SU-DHL-6 (cell line): ENCODE results near the gene NPIPB4.
"Not testable (repeated sequence)": the region's sequence is repeated elsewhere in the genome, so short reads cannot be mapped to it uniquely, and the experiment has no call there.

Experiments
- CTCF ChIP-seq: fragments of 200-600 bp; sonication (generic); IDR thresholded peaks from one replicate; pipeline ENCODE4 v1.5.1; 2017; ENCODE audit warnings: antibody characterized with exemption, mild to moderate bottlenecking, low read length, moderate library complexity; ENCODE audit not compliant: insufficient read depth, poor library complexity, severe bottlenecking
- EZH2phosphoT487 ChIP-seq: fragments of 200-600 bp; sonication (generic), shearing (Covaris generic); conservative IDR thresholded peaks from 2 replicates; pipeline ENCODE4 v1.6.1; 2018; ENCODE audit warnings: mild to moderate bottlenecking, antibody characterized with exemption, low read length, moderate library complexity, mixed read lengths

- not testable (repeated sequence) for TF ChIP-seq CTCF, EZH2phosphoT487
Observed at GRCh38 chr16:21793310-21793709, 64.2 kb downstream of the NPIPB4 start.
